H9 (cell line): ENCODE measurements around the gene GRIK3. TPM values are rescaled to one million over a fixed set of nuclear protein-coding genes. Genes with fewer than 3 reads are reported as not detected.

Source experiments
- DNase-seq: peaks from one replicate; pipeline ENCODE4 v3.0.0-alpha.2; 2017
- H2AFZ ChIP-seq: one replicate; pipeline ENCODE4 v1.6.1; 2013; ENCODE audit warnings: mild to moderate bottlenecking, low read length, control low read depth, moderate library complexity
- H2AK5ac ChIP-seq: 2 replicates; pipeline ENCODE4 v1.6.1; 2013; ENCODE audit warnings: low read length, control low read depth, mixed read lengths; ENCODE audit not compliant: insufficient read length
- H2BK120ac ChIP-seq: one replicate; pipeline ENCODE4 v1.6.1; 2013; ENCODE audit warnings: low read depth, mild to moderate bottlenecking, low read length, control low read depth, inconsistent platforms; ENCODE audit not compliant: poor library complexity, severe bottlenecking
- H2BK12ac ChIP-seq: 2 replicates; pipeline ENCODE4 v1.6.1; 2013; ENCODE audit warnings: low read length, control low read depth, mixed read lengths, low read depth; ENCODE audit not compliant: insufficient read length
- H2BK15ac ChIP-seq: 2 replicates; pipeline ENCODE4 v1.6.1; 2013; ENCODE audit warnings: low read depth, low read length, control low read depth
- H2BK20ac ChIP-seq: one replicate; pipeline ENCODE4 v1.6.1; 2013; ENCODE audit warnings: low read depth, mild to moderate bottlenecking, low read length, control low read depth, inconsistent platforms; ENCODE audit not compliant: poor library complexity, severe bottlenecking
- H2BK5ac ChIP-seq: 2 replicates; pipeline ENCODE4 v1.6.1; 2013; ENCODE audit warnings: low read length, control low read depth, mixed read lengths; ENCODE audit not compliant: insufficient read length
- H3K14ac ChIP-seq: 2 replicates; pipeline ENCODE4 v1.6.1; 2013; ENCODE audit warnings: low read length, control low read depth; ENCODE audit not compliant: insufficient read depth
- H3K18ac ChIP-seq: 2 replicates; pipeline ENCODE4 v1.6.1; 2013; ENCODE audit warnings: low read depth, mild to moderate bottlenecking, mixed read lengths, low read length, control low read depth; ENCODE audit not compliant: insufficient read length
- H3K23ac ChIP-seq: 2 replicates; pipeline ENCODE4 v1.6.1; 2013; ENCODE audit warnings: low read length, control low read depth, mixed read lengths, low read depth; ENCODE audit not compliant: insufficient read length
- H3K23me2 ChIP-seq: 2 replicates; pipeline ENCODE4 v1.6.1; 2013; ENCODE audit warnings: low read depth, mild to moderate bottlenecking, mixed read lengths, low read length, control low read depth; ENCODE audit not compliant: insufficient read length, poor library complexity, severe bottlenecking
- H3K27ac ChIP-seq: 2 replicates; pipeline ENCODE4 v1.5.1; 2013; ENCODE audit warnings: low read length, control low read depth, mixed read lengths, low read depth; ENCODE audit not compliant: insufficient read length
- H3K27me3 ChIP-seq: 2 replicates; pipeline ENCODE4 v1.6.1; 2013; ENCODE audit warnings: low read length, control low read depth, inconsistent platforms; ENCODE audit not compliant: insufficient read depth
- H3K4ac ChIP-seq: 2 replicates; pipeline ENCODE4 v1.6.1; 2013; ENCODE audit warnings: low read depth, mild to moderate bottlenecking, control low read depth, inconsistent platforms, low read length, moderate library complexity
- H3K4me1 ChIP-seq: 2 replicates; pipeline ENCODE4 v1.6.1; 2013; ENCODE audit warnings: low read length, control low read depth, inconsistent platforms; ENCODE audit not compliant: insufficient read depth
- H3K4me2 ChIP-seq: 2 replicates; pipeline ENCODE4 v1.6.1; 2013; ENCODE audit warnings: low read length, control low read depth, mixed read lengths; ENCODE audit not compliant: insufficient read length, insufficient read depth
- H3K56ac ChIP-seq: 2 replicates; pipeline ENCODE4 v1.6.1; 2013; ENCODE audit warnings: low read depth, mild to moderate bottlenecking, mixed read lengths, low read length, control low read depth; ENCODE audit not compliant: insufficient read length
- H3K79me1 ChIP-seq: 2 replicates; pipeline ENCODE4 v1.6.1; 2013; ENCODE audit warnings: low read depth, mild to moderate bottlenecking, moderate library complexity, low read length, control low read depth, inconsistent platforms; ENCODE audit not compliant: insufficient read depth, poor library complexity, severe bottlenecking
- H3K79me2 ChIP-seq: 2 replicates; pipeline ENCODE4 v1.6.1; 2013; ENCODE audit warnings: low read length, control low read depth, inconsistent platforms; ENCODE audit not compliant: insufficient read depth
- H3K9ac ChIP-seq: 2 replicates; pipeline ENCODE4 v1.6.1; 2013; ENCODE audit warnings: low read length, control low read depth, mixed read lengths; ENCODE audit not compliant: insufficient read length; ENCODE audit errors: extremely low read depth
- H3K9me3 ChIP-seq: one replicate; pipeline ENCODE4 v1.6.1; 2013; ENCODE audit warnings: low read depth, low read length, inconsistent platforms; ENCODE audit not compliant: control insufficient read depth
- H3T11ph ChIP-seq: one replicate; pipeline ENCODE4 v1.6.1; 2013; ENCODE audit warnings: mild to moderate bottlenecking, low read length, control low read depth, inconsistent platforms
- H4K20me1 ChIP-seq: one replicate; pipeline ENCODE4 v1.6.1; 2013; ENCODE audit not compliant: control insufficient read depth, insufficient read length, insufficient read depth
- H4K5ac ChIP-seq: 2 replicates; pipeline ENCODE4 v1.6.1; 2013; ENCODE audit warnings: low read depth, mild to moderate bottlenecking, mixed read lengths, low read length, control low read depth; ENCODE audit not compliant: insufficient read length
- H4K8ac ChIP-seq: replicated peaks from 2 replicates; pipeline ENCODE4 v1.6.1; 2013; ENCODE audit warnings: low read length, control low read depth, mixed read lengths, low read depth; ENCODE audit not compliant: insufficient read length
- H4K91ac ChIP-seq: 2 replicates; pipeline ENCODE4 v1.6.1; 2013; ENCODE audit warnings: low read depth, mild to moderate bottlenecking, moderate library complexity, mixed read lengths, low read length, control low read depth; ENCODE audit not compliant: insufficient read length
- H3K27ac Mint-ChIP-seq, 3 experiments: 2 replicates in 2 of 3; 3 replicates in 1 of 3; pipeline ENCODE4 v1.8.0; 2020 to 2021; ENCODE audit warnings: mixed read lengths in 3 of 3, mild to moderate bottlenecking in 1 of 3, moderate library complexity in 1 of 3
- H3K27me3 Mint-ChIP-seq: 2 replicates; pipeline ENCODE4 v1.8.0; 2021; ENCODE audit warnings: low read depth, mild to moderate bottlenecking, moderate library complexity, mixed read lengths
- H3K36me3 Mint-ChIP-seq, 3 experiments: 2 replicates in 2 of 3; 3 replicates in 1 of 3; pipeline ENCODE4 v1.8.0; 2020 to 2021; ENCODE audit warnings: low read depth in 3 of 3, mixed read lengths in 3 of 3; ENCODE audit not compliant: insufficient read depth in 1 of 3
- H3K4me1 Mint-ChIP-seq, 2 experiments: 2 replicates each; pipeline ENCODE4 v1.8.0; 2020; ENCODE audit warnings: mixed read lengths in 2 of 2
- H3K4me3 Mint-ChIP-seq, 2 experiments: 2 replicates in 1 of 2; 3 replicates in 1 of 2; pipeline ENCODE4 v1.8.0; 2020 to 2021; ENCODE audit warnings: mild to moderate bottlenecking in 2 of 2, mixed read lengths in 2 of 2, moderate library complexity in 1 of 2
- H3K9me3 Mint-ChIP-seq, 2 experiments: 2 replicates in 1 of 2; 3 replicates in 1 of 2; pipeline ENCODE4 v1.8.0; 2020; ENCODE audit warnings: mild to moderate bottlenecking in 2 of 2, mixed read lengths in 2 of 2, moderate library complexity in 1 of 2
- CTCF ChIP-seq: fragments of 200-600 bp; sonication (generic); conservative IDR thresholded peaks from 3 replicates; pipeline ENCODE4 v1.8.0; 2021; ENCODE audit warnings: antibody characterized with exemption, mild to moderate bottlenecking
- WGBS: extraction: QIAGEN DNeasy Blood & Tissue Kit; methylation state at CpG from one replicate; pipeline ENCODE4 v1.1.7; 2013; ENCODE audit warnings: missing lambda C conversion rate, low lambda C conversion rate, mixed read lengths; ENCODE audit not compliant: insufficient read length; ENCODE audit errors: extremely low coverage; 5-methylcytosine and 5-hydroxymethylcytosine counted together
- total RNA-seq: library from RNA; stranded (reverse); gene quantifications from 2 replicates; pipeline ENCODE4 v1.2.1, GENCODE V29; 2021

Gene GRIK3
- total RNA-seq, 1 experiment from 2014 or later, result 1.7 TPM

GRCh38 chr1:36754366-36754765 is 279.9 kb downstream of the GRIK3 start:
- Histone ChIP-seq H4K20me1 (no peaks in the 10 kb centered on the region), H4K5ac (no peak overlapping the region), H3K4me2 (no peak overlapping the region), H2BK5ac (no peak overlapping the region), H3K79me1 (no peaks in the 10 kb centered on the region), H3K9me3 (no peaks in the 10 kb centered on the region), H3K4ac (no peak overlapping the region), H4K8ac (no peak overlapping the region), H3K4me1 (no peaks in the 10 kb centered on the region; the same call in 1 of the 2 replicates), H4K91ac (no peak overlapping the region), H3T11ph (no peak overlapping the region), H3K18ac (no peak overlapping the region), H3K79me2 (no peaks in the 10 kb centered on the region), H3K23me2 (no peaks in the 10 kb centered on the region), H3K9ac (no peak overlapping the region), H2BK120ac (no peak overlapping the region), H3K27ac (no peak overlapping the region), H3K14ac (no peak overlapping the region), H2AFZ (no peak overlapping the region), H2BK15ac (no peak overlapping the region), H3K56ac (no peak overlapping the region), H2BK20ac (no peak overlapping the region), H3K23ac (no peak overlapping the region), H3K27me3 (no peaks in the 10 kb centered on the region), H2AK5ac (no peak overlapping the region), H2BK12ac (no peak overlapping the region)
- Mint-ChIP-seq H3K27me3 (peaks cover 15% of the 10 kb centered on the region), H3K9me3 (peaks cover 3% of the 10 kb centered on the region in 2 experiments; a peak in 3 of 5 replicates), H3K4me3 (no peak overlapping the region), H3K36me3 (no peaks in the 10 kb centered on the region), H3K27ac (no peak overlapping the region), H3K4me1 (peaks cover 11 to 13% of the 10 kb centered on the region in 2 experiments; a peak in 3 of 4 replicates)
- no CpG with 5 or more reads among the region's 1 CpG for WGBS
- no peak for DNase-seq
- no peak for TF ChIP-seq CTCF
